Measurements from ENCODE around the gene SAMMSON. TPM values are rescaled to one million over a fixed set of nuclear protein-coding genes. Genes with fewer than 3 reads are reported as not detected.

The SAMMSON gene
- total and polyA plus RNA-seq, 2 donors (not counting 1 experiment from before 2014, with no cell fraction given), result not detected

DNA sequence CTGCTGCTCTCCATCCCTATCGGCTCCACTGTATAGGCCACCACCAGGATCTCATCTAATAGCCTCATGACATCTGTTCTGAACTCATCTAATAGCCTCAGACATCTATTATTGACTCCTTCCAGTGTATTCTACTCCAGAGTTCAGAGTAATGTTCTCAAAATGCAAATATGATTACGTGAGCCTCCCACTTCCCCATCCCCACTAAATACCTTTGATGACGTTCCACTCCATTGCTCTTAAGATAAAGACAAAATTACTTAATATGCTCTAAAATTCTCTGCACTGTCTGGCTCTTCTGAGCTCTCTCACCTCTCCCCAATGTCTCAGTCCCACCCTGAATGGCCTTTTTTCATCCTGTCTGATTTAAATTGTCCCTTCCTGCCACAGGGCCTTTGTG, 94.7 kb downstream of the SAMMSON start:
- ChIA-PET POLR2A (no interaction called here), CTCF (interaction anchor here (1.6 kb wide), 1 partner anchor 27 kb away, joined by 3 read pairs; no protein-coding TSS in a partner anchor)
- no peak for TF ChIP-seq EZH2 (IDR thresholded peaks at IDR 0.05; ENCODE audit: borderline replicate concordance, insufficient read depth, low read depth, low read length, poor library complexity, severe bottlenecking)
- TF ChIP-seq, protein P1, sequence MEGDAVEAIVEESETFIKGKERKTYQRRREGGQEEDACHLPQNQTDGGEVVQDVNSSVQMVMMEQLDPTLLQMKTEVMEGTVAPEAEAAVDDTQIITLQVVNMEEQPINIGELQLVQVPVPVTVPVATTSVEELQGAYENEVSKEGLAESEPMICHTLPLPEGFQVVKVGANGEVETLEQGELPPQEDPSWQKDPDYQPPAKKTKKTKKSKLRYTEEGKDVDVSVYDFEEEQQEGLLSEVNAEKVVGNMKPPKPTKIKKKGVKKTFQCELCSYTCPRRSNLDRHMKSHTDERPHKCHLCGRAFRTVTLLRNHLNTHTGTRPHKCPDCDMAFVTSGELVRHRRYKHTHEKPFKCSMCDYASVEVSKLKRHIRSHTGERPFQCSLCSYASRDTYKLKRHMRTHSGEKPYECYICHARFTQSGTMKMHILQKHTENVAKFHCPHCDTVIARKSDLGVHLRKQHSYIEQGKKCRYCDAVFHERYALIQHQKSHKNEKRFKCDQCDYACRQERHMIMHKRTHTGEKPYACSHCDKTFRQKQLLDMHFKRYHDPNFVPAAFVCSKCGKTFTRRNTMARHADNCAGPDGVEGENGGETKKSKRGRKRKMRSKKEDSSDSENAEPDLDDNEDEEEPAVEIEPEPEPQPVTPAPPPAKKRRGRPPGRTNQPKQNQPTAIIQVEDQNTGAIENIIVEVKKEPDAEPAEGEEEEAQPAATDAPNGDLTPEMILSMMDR (IDR thresholded peaks at IDR 0.05), result no peak
- Histone ChIP-seq H3K9me3 (ENCODE audit: control extremely low read depth in 1 of 3, control insufficient read depth in 2 of 3, insufficient read depth in 1 of 3, low read length in 2 of 3) (no peaks in the 10 kb centered on the region), H2AFZ (ENCODE audit: insufficient read depth, low read depth, low read length, poor library complexity, severe bottlenecking) (no peak overlapping the region), H3K4me2 (replicated peaks; ENCODE audit: low read depth, low read length, poor library complexity, severe bottlenecking) (no peak overlapping the region), H3K4me1 (ENCODE audit: control insufficient read depth in 2 of 2, insufficient read depth in 2 of 2, low read length in 2 of 2) (no peaks in the 10 kb centered on the region), H3K36me3 (replicated peaks in 1 of 2; ENCODE audit: control extremely low read depth in 1 of 2, control insufficient read depth in 1 of 2, extremely low read depth in 1 of 2, insufficient read depth in 2 of 2, low read length in 1 of 2) (no peaks in the 10 kb centered on the region), H3K9ac (ENCODE audit: low read length) (no peak overlapping the region), H3K4me3 (ENCODE audit: control extremely low read depth in 1 of 5, extremely low read depth in 1 of 5, insufficient read depth in 1 of 5, low read depth in 2 of 5, low read length in 4 of 5) (no peak overlapping the region), H3K27me3 (replicated peaks in 1 of 4; ENCODE audit: control extremely low read depth in 1 of 4, control insufficient read depth in 3 of 4, insufficient read depth in 4 of 4, low read length in 3 of 4) (no peaks in the 10 kb centered on the region), H4K20me1 (ENCODE audit: control insufficient read depth, insufficient read depth, low read length, poor library complexity, severe bottlenecking) (no peaks in the 10 kb centered on the region), H3K79me2 (ENCODE audit: control insufficient read depth, insufficient read depth, low read length) (no peaks in the 10 kb centered on the region), H3K27ac (ENCODE audit: low read length in 2 of 2) (no peak overlapping the region)
- intact Hi-C loops (cut with micrococcal nuclease), result no loop called here
- Mint-ChIP-seq H3K4me1 (peaks cover 2% of the 10 kb centered on the region), H3K27ac (no peak overlapping the region), H3K9me3 (ENCODE audit: insufficient read depth) (no peaks in the 10 kb centered on the region), H3K4me3 (no peak overlapping the region), H3K27me3 (peaks cover 15% of the 10 kb centered on the region)
- ATAC-seq (ENCODE audit: low read depth) (no peak), DNase-seq (no peak)
- WGBS (ENCODE audit: insufficient coverage), result 38% methylated on average over 3 of the region's 3 CpGs

DNA sequence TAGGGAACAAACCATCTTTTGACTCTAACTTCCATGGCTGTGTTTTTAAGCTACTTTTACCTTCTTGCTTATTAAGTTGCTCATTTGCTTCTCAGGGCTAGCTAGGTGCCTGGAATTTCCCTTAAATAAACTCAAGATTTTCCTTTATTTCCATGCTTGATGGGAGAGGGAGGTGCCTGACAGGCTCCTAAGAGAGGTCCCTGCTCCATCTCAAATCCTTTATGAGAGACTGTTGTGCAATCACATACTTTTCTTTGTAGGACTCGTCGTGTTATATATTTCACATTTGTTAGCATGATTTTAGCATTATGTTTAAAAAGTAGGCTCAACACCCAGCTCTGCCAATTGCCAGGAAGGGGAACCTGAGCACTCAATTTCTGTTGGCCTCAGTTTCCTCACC, 95.7 kb downstream of the SAMMSON start:
- Histone ChIP-seq H3K27ac (ENCODE audit: low read length in 2 of 2) (no peak overlapping the region), H3K79me2 (ENCODE audit: control insufficient read depth, insufficient read depth, low read length) (no peaks in the 10 kb centered on the region), H3K4me1 (ENCODE audit: control insufficient read depth in 2 of 2, insufficient read depth in 2 of 2, low read length in 2 of 2) (no peaks in the 10 kb centered on the region), H3K9ac (ENCODE audit: low read length) (no peak overlapping the region), H2AFZ (ENCODE audit: insufficient read depth, low read depth, low read length, poor library complexity, severe bottlenecking) (no peak overlapping the region), H4K20me1 (ENCODE audit: control insufficient read depth, insufficient read depth, low read length, poor library complexity, severe bottlenecking) (no peaks in the 10 kb centered on the region), H3K4me3 (ENCODE audit: control extremely low read depth in 1 of 5, extremely low read depth in 1 of 5, insufficient read depth in 1 of 5, low read depth in 2 of 5, low read length in 4 of 5) (no peak overlapping the region), H3K4me2 (replicated peaks; ENCODE audit: low read depth, low read length, poor library complexity, severe bottlenecking) (no peak overlapping the region), H3K27me3 (replicated peaks in 1 of 4; ENCODE audit: control extremely low read depth in 1 of 4, control insufficient read depth in 3 of 4, insufficient read depth in 4 of 4, low read length in 3 of 4) (no peaks in the 10 kb centered on the region), H3K9me3 (ENCODE audit: control extremely low read depth in 1 of 3, control insufficient read depth in 2 of 3, insufficient read depth in 1 of 3, low read length in 2 of 3) (no peaks in the 10 kb centered on the region), H3K36me3 (replicated peaks in 1 of 2; ENCODE audit: control extremely low read depth in 1 of 2, control insufficient read depth in 1 of 2, extremely low read depth in 1 of 2, insufficient read depth in 2 of 2, low read length in 1 of 2) (no peaks in the 10 kb centered on the region)
- ChIA-PET POLR2A (no interaction called here), CTCF (no interaction called here)
- Mint-ChIP-seq H3K27me3 (peaks cover 15% of the 10 kb centered on the region), H3K27ac (no peak overlapping the region), H3K9me3 (ENCODE audit: insufficient read depth) (no peaks in the 10 kb centered on the region), H3K4me1 (peaks cover 2% of the 10 kb centered on the region), H3K4me3 (no peak overlapping the region)
- TF ChIP-seq EZH2 (IDR thresholded peaks at IDR 0.05; ENCODE audit: borderline replicate concordance, insufficient read depth, low read depth, low read length, poor library complexity, severe bottlenecking), result no peak
- TF ChIP-seq, protein P1 (IDR thresholded peaks at IDR 0.05), result no peak
- no CpG with 5 or more reads among the region's 2 CpGs for WGBS (ENCODE audit: insufficient coverage)
- ATAC-seq (ENCODE audit: low read depth), result no peak
- intact Hi-C loops (cut with micrococcal nuclease), result no loop called here
- no peak for DNase-seq
